Skin epidermis (tissue), 12 donors: ENCODE data around the gene KDM6B.
"Not testable (repeated sequence)": the region's sequence is repeated elsewhere in the genome, so short reads cannot be mapped to it uniquely, and the experiment has no call there.

Source experiments
- H3K27ac ChIP-seq, 21 experiments: fragments of 200-600 bp; sonication (generic) in 11 of 21; one replicate each; pipeline ENCODE4 v1.5.0; 2020; ENCODE audit warnings: mild to moderate bottlenecking in 3 of 21, inconsistent platforms in 2 of 21, moderate library complexity in 2 of 21
- H3K4me3 ChIP-seq, 7 experiments: fragments of 200-600 bp; sonication (generic) in 2 of 7; one replicate each; pipeline ENCODE4 v1.5.0; 2020; ENCODE audit warnings: inconsistent platforms in 2 of 7, mild to moderate bottlenecking in 2 of 7, moderate library complexity in 1 of 7

The KDM6B gene

GRCh38 chr17:7862692-7863437, 28.8 kb downstream of the KDM6B start:
- Histone ChIP-seq H3K4me3 (no peak overlapping the region), H3K27ac (no peak overlapping the region)

DNA sequence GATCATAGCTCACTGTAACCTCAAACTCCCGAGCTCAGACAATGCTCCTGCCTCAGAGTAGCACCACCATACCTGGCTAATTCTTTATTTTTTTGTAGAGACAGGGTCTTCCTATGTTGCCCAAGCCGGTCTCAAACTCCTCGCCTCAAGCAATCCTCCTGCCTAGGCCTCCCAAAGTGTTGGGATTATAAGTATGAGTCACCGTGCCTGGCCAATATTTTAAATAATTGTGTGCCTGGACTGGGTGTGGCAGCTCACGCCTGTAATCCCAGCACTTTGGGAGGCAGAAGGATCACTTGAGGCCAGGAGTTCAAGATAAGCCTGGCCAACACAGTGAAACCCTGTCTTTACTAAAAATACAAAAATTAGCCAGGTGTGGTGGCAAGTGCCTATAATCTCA, 30.4 kb downstream of the KDM6B start:
- not testable (repeated sequence) for H3K4me3 ChIP-seq, H3K27ac ChIP-seq

DNA sequence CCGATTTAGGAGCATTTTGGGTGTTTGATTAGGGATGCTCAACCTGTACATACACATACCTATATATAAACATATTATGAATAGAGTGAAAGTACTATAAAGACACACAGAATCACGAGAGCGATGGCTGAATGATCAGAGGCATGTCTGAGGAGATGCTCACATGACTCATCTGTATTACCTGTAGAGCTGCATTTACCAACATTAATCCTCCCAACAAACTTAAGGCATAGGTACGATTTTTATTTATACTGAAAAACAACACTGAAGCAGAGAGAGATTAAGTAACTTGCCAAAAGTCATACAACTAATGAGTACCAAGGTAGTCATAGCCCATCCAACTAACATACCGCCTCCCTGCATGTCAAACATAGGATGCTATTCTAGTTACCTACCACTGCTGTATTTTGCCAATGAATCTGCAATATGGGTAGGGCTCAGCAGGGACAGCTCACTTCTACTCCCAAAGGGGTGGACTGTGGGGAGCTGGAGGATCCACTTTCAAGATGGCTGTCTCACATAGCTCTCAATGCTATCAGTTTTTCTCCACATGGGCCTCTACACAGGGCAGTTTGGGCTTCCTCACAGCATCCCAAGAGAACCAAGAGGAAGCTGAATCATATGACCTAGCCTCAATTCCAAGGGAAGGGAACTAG, 31.1 kb downstream of the KDM6B start:
- Histone ChIP-seq H3K27ac (no peak overlapping the region), H3K4me3 (no peak overlapping the region)

DNA sequence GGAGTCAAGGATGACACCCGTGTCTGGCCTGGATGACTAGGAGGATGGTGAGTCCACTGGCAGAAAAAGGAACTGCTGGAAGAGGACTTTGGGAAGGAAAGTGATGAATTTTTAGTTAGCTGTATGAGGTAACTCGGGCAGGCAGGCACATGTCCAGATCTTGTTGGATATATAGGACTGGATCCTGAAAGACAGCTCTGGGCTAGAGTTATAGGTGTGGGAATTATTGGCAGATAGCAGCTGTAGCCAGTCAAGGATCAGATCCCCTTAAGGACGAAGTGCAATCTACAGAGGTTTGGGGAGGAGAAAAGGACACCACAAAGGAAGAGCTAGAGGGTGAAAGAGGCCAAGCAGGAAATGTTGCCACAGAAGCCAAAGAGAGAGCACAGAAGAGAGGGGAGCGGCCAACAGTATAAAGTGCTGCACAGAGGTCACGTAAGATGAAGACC, 33.9 kb downstream of the KDM6B start:
- Histone ChIP-seq H3K4me3 (no peak overlapping the region), H3K27ac (peak overlapping the region in 12 of 21 experiments; percentile 2 to 70 (median 32))

DNA sequence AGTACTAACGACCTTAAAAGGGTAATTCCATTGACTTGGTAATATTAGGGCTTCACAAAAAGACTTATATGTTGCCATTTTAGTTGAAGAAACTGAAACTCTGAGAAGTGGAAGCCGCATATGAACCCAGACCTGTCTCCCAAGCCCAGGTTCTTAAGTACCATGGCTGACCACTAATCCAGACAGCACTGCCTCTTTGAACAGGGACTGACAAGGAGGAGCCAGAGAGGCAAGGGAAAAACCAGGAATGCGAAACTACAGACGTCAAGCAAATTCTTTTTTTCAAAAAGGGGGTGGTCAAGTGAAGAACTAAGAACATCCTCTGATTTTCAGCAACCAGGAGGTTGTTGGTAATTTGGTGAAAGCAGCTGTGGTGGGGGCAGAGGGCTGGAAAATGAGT, 39.0 kb downstream of the KDM6B start:
- H3K4me3 ChIP-seq, result no peak overlapping the region
- H3K27ac ChIP-seq, result no peak overlapping the region

DNA sequence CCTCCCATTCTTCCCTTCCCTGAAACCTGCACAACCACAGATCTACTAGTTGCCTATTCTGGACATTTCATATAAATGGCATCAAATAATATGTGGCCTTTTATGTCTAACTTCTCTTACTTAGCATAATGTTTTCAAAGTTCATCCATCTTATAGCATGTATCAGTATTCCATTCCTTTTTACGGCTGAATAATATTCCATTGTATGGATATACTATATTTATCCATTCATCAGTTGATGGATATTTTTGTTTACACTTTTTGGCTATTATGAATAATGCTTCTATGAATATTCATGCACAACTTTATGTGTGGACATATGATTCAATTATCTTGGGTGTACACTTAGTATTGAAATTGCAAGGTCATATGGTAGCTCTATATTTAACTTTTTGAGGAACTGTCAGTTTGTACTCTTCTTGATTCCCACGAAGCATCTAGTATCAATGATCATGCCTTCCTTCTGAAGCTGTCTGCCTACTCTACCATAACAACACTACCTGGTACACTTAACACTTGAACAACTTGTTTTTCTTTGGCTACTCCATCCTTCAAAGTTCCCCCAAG, 41.9 kb downstream of the KDM6B start:
- no peak overlapping the region for H3K27ac ChIP-seq
- no peak overlapping the region for H3K4me3 ChIP-seq

DNA sequence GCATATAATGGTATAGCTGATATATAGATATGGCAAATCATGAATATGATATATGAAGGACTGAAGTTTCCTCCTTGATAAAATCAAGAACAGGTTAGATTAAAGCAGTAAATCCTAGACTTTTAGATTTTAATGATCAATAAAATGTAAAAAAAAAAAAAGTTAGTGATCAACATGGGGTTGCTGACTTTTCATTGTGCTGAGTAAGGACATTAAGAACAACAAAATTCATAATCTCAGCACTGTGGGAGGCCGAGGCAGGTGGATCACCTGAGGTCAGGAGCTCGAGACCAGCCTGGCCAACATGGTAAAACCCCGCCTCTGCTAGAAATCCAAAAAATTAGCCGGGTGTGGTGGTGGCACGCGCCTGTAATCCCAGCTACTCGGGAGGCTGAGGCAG, 44.2 kb downstream of the KDM6B start:
- H3K4me3 ChIP-seq, result no peak overlapping the region
- H3K27ac ChIP-seq, result no peak overlapping the region

DNA sequence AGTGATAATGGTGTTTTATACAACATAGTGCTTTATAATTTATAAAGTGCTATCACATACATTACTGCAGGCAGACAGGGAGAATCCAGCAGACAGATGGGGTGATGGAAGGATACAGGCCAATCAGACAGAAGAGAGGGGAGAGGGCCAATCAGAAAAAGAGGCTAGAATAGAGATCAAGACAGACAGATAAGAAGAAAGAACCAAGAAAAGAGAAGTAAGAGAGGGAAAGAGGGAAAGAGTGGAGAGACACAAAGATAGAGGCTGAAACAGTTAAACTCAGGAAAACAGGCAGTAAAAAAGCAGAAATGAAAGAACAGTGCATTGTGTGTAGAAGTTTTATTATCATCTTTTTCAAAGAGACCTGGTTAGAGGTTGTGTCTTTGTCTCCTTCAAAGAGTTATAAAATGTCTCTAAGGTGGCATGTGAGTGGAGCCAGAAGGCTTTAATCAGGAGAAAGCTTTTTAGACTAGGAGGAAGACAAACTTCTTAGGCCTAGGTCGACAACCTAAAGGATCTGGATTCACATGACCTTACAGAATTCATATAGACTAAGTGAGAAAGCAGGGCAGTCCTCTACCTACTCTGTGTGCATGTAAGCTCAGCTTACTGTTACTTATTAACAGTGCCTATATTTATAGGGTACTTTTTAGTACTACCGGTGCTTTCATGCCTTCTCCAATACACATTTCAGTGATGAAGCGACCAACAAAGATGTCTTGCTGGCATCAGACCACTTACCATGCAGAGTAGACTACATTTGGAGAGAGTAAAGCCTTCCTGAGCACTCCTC, 46.3 kb downstream of the KDM6B start:
- Histone ChIP-seq H3K27ac (no peak overlapping the region), H3K4me3 (no peak overlapping the region)

GRCh38 chr17:7881276-7882054, 47.4 kb downstream of the KDM6B start:
- H3K4me3 ChIP-seq, result no peak overlapping the region
- H3K27ac ChIP-seq, result peak overlapping the region in 8 of 21 experiments; percentile 24 to 96 (median 36)

- H3K27ac ChIP-seq, result peak overlapping the region in 9 of 21 experiments; percentile 2 to 96 (median 35)
- H3K4me3 ChIP-seq, result no peak overlapping the region
These were observed 48.1 kb downstream of the KDM6B start for GRCh38 chr17:7882068-7882467.

- H3K4me3 ChIP-seq, result no peak overlapping the region
- H3K27ac ChIP-seq, result peak overlapping the region in 12 of 21 experiments; percentile 20 to 98 (median 88)
These were observed 48.6 kb downstream of the KDM6B start for GRCh38 chr17:7882629-7883028.
